Muscle of back (tissue), 11 donors: Measurements from ENCODE around the gene MSL1. TPM values are rescaled to one million over a fixed set of nuclear protein-coding genes. Genes with fewer than 3 reads are reported as not detected.
A peak's percentile ranks its signal among the peaks of the same experiment; 100 is the strongest.
"Not testable (repeated sequence)": the region's sequence is repeated elsewhere in the genome, so short reads cannot be mapped to it uniquely, and the experiment has no call there.

ENCODE experiments used
- DNase-seq, 3 donors: peaks; one replicate each; pipeline versions ENCODE4 v3.0.0 to v3.0.0-alpha.2; 2013
- polyA plus RNA-seq, 10 donors: library from polyadenylated mRNA; unstranded; fragments of 120-200 nt; gene quantifications; one replicate each; pipeline ENCODE4 v1.2.1, GENCODE V29; 2013; ENCODE audit not compliant: insufficient read length in 10 of 10

MSL1 gene
- polyA plus RNA-seq, 10 donors, result 90.6 to 144 (median 118) TPM

DNA sequence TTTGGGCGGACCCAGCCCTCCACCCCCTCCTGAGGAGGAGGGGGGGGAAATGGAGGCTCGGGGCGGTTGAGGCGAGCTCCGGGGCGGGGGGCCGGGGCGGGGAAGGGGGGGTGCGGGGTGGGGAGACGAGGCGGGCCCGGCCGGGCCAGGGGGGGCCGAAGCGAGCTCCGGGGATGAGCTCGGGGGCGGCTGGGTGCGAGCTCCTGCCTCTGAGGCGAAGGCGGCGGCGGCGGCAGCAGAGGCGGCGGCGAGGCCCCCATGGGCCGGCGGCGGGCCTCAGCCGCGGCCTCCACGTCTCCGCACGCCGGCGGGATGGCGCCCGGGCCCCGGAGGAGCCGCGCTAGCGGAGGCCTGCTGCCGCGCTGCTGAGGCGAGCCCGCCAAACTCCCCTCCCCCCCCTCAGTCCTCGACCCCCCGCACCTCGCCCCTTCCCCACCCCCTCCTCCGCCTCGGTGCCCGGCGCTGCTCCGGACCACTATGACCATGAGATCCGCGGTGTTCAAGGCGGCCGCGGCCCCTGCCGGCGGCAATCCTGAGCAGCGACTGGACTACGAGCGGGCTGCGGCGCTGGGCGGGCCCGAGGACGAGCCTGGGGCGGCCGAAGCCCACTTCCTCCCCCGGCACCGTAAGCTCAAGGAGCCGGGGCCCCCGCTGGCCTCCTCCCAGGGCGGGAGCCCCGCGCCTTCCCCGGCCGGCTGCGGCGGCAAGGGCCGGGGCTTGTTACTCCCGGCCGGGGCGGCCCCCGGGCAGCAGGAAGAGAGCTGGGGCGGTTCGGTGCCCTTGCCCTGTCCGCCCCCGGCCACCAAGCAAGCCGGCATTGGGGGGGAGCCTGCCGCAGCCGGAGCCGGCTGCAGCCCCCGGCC lies 596 bp downstream of the MSL1 start:
- DNase-seq, result peak in 1 of 3 donors; percentile 72

- DNase-seq, result peak in 1 of 3 donors; percentile 88
These were observed 1.4 kb downstream of the MSL1 start for GRCh38 chr17:40122999-40123810.

- DNase-seq, result no peak
These were observed 2.0 kb downstream of the MSL1 start for GRCh38 chr17:40123811-40124114.

DNA sequence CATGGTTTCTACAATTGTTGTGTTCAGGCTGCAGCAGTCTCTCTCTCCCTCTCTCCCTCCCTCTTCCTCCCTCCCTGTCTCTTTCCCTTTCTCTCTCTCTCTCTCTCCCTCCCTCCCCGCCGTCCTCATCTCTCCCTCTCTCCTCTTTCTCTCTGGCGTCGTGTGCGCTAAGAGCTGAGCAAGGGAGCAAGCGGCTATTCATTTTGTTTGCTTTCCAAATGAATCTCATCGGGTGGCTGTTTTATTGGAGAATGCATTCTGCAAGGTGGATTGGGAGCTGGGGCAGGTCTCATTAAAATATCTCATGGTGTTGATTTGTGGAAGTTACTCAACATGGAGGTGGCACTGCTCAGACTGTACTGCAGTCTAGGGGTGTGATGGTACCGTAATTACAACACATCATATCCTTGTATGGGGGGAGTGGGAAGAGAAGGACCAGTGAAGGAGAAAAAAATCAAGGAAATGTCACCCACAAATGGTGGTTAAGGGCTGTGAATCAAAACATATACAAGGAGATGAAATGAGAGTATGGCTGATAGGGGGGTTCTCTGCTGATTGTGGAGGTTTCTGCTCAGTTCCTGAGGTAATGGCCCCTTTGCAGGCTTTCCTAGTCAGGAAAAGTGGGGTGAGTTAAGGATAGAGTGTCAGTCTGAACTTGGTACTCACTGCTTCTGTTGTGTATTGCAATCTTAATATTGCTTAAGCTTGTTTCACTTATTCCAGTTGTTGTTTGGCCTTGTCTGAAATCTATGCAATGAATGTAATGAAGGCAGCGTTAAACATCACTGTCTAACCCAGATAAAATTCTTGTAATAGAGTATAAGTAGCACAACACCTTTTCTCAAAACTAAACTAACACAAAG lies 2.7 kb downstream of the MSL1 start:
- peak in 1 of 3 donors; percentile 52 for DNase-seq

- DNase-seq, result no peak
These were observed 7.7 kb downstream of the MSL1 start for GRCh38 chr17:40129498-40129897.

GRCh38 chr17:40130352-40131042 lies 8.7 kb downstream of the MSL1 start:
- DNase-seq, result no peak

GRCh38 chr17:40134184-40134583 lies 12.4 kb downstream of the MSL1 start:
- DNase-seq, result no peak

GRCh38 chr17:40135817-40136216 lies 14.0 kb downstream of the MSL1 start:
- DNase-seq, result no peak

- peak in 1 of 3 donors; percentile 58 for DNase-seq
These were observed 17.8 kb downstream of the MSL1 start for GRCh38 chr17:40139566-40140058.

DNA sequence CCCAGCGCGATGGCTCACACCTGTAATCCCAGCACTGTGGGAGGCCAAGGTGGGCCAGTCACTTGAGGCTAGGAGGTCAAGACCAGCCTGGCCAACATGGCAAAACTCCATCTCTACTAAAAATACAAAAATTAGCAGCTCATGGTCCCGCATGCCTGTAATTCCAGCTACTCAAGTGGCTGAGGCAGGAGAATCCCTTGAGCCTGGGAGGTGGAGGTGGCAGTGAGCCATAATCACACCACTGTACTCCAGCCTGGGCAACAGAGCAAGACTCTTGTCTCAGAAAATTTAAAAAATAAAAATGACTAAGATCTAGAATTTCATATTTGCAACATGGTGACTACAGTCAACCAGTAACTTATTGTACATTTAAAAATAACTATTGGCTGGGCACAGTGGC lies 21.4 kb downstream of the MSL1 start:
- not testable (repeated sequence) for DNase-seq

- DNase-seq, result no peak
These were observed 23.7 kb downstream of the MSL1 start for GRCh38 chr17:40145476-40145875.

- DNase-seq, result no peak
These were observed 26.8 kb downstream of the MSL1 start for GRCh38 chr17:40148527-40148926.

- no peak for DNase-seq
These were observed 28.5 kb downstream of the MSL1 start for GRCh38 chr17:40150276-40150675.

DNA sequence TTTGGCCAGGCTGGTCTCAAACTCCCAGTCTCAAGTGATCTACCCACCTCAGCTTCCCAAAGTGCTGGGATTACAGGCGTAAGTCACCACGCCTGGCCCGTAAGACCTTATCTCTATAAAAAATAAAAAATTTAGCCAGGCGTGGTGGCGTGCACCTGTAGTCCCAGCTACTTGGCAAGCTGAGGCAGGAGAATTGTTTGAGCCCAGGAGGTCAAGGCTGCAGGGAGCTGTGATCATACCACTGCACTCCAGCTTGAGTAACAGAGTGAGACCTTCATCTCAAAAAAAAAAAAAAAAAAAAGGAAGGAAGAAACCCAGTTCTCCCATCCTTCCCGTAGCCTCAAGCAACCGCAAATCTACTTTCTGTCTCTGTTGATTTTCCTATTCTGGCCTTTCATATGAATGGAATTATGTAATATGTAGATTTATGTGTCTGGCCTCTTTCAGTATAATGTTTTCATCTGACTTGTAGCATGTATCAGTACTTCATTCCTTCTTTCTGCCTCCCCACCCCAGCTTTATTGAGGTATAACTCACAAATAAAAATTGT lies 29.7 kb downstream of the MSL1 start:
- no peak for DNase-seq

DNA sequence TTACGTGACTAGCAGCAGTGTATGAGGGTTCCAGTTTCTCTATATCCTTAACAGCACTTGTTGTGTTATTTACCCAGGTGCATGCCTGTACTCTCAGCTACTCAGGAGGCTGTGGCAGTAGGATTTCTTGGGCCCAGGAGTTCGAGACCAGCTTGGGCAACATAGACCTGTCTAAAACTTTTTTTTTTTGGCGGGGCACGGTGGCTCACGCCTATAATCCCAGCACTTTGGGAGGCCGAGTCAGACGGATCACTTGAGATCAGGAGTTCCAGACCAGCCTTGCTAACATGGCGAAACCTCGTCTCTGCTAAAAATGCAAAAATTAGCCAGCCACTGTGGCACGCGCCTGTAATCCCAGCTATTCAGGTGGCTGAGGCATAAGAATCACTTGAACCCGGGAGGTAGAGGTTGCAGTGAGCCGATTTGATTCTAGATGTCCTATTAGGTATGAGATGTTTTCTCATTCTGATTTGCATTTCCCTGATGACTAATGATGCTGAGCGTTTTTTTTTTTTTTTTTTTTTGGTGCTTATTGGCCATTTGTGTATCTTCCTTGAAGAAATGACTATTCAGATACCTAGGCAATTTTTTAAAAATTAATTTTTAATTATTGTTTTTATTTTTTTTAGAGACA lies 31.9 kb downstream of the MSL1 start:
- DNase-seq, result no peak

DNA sequence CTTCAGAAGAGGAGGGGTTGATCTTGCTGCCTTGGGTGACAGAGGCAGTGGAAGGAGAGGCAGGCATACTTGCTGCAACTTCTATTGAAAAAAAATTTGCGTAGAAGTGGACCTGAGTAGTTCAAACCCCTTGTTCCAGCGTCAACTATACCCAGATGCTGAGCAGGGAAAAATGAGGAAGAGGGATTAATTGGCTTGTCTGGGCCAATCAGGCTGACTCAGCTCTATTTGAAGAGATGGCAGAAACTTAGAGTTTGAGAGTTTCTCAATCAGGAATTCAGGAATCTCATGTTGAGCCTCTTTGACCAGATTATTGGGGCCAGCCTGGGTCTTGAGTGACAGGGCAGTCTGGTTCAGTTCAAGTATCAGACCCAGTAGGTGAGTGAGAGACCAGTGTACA lies 36.2 kb downstream of the MSL1 start:
- no peak for DNase-seq

DNA sequence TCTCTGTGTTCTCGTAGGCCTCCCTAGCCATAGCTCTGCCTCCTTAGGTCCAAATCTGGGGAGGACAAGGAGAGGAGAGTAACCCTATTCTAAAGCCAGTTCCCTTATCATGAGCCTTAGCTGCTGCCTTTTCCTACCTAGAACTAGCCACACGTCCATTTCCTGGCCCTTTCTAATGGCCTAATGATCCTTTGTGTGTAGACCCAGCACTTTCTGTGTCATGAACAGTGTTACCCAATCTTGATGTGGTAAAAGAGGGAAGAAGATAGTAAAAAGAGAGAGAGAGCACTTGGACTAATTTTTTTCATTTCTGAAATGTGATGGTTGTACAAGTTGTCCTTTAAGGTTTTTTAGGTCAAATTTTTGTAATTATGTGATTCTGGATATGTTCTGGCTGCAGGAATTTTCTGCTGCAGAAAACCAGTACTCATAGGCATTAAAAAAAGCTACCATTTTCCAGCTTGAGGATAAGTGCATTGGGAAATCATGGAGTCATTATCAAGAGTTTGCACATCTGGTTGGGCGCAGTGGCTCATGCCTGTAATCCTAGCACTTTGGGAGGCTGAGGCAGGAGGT lies 36.8 kb downstream of the MSL1 start:
- no peak for DNase-seq

- DNase-seq, result no peak
These were observed 37.7 kb downstream of the MSL1 start for GRCh38 chr17:40159456-40159855.

DNA sequence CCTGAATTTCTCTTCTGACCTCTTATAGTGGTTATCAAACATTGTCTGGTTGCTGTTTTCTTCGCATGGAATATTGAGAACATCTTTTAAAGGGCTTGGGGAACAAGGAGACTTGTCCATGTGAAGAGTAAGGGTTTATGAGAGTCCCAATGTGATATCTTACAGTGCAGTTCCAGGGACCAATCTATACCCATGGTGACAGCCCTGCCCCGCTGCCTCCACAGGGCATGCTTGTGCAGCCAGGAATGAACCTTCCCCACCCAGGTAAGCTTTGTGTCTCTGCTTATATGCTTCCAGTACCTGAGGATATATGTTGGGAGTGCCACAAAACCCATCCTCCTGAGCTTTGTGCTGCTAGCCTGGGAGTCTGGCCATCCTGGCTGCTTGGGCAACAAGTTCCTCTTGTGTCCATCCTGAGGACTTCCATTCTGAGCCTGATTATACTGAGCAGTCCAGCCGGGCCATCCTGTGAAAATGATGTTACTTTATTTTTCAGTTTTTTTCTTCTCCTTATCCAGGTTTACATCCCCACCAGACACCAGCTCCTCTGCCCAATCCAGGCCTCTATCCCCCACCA lies 46.0 kb downstream of the MSL1 start:
- DNase-seq, result no peak
